ENCODE results near the gene BRD1. TPM values are rescaled to one million over a fixed set of nuclear protein-coding genes. Genes with fewer than 3 reads are reported as not detected.

BRD1 gene
- total RNA-seq, 1 experiment from 2014 or later, result 31.3 TPM

DNA sequence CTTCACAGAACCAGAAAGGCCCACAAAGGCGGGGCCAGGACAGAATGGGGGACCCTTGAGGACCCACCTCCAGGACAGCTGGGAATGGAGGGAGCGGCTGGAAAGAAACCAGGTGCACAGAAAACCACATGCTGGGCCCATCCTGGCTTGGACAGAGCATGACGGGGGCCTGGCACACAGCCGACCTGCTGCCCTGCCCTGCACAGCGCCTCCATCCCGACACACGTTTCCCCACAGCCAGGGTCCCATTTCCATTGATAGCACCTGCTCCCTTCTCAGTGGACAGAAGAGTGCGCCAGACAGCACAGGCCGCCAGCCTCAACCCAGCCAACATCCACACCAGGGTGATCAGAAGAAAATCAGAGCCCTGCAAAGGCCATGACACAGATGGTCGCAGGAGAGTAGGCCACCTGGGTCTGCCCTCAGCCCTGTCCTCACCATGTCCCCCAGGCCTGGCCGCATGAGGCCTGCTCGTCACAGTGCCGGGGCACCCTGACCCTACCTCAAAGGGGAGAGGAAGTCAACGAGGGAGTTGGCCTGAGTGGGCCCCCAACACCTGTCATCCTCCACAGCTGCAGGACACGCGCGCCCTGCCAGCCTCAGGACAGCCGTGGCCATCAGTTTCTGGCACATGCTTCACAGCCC, 28.1 kb downstream of the BRD1 start (continued):
- TF ChIP-seq, protein P1, sequence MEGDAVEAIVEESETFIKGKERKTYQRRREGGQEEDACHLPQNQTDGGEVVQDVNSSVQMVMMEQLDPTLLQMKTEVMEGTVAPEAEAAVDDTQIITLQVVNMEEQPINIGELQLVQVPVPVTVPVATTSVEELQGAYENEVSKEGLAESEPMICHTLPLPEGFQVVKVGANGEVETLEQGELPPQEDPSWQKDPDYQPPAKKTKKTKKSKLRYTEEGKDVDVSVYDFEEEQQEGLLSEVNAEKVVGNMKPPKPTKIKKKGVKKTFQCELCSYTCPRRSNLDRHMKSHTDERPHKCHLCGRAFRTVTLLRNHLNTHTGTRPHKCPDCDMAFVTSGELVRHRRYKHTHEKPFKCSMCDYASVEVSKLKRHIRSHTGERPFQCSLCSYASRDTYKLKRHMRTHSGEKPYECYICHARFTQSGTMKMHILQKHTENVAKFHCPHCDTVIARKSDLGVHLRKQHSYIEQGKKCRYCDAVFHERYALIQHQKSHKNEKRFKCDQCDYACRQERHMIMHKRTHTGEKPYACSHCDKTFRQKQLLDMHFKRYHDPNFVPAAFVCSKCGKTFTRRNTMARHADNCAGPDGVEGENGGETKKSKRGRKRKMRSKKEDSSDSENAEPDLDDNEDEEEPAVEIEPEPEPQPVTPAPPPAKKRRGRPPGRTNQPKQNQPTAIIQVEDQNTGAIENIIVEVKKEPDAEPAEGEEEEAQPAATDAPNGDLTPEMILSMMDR (IDR thresholded peaks at IDR 0.05 in 2 of 3, conservative IDR thresholded peaks at IDR 0.05 in 1 of 3; ENCODE audit: borderline replicate concordance in 1 of 3, insufficient read depth in 1 of 3, low read depth in 2 of 3, low read length in 2 of 3), result no peak
- TF ChIP-seq, protein P2, sequence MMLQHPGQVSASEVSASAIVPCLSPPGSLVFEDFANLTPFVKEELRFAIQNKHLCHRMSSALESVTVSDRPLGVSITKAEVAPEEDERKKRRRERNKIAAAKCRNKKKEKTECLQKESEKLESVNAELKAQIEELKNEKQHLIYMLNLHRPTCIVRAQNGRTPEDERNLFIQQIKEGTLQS (IDR thresholded peaks at IDR 0.05), result no peak
- TF ChIP-seq RAD21 (IDR thresholded peaks at IDR 0.05; ENCODE audit: low read depth) (no peak), EZH2 (IDR thresholded peaks at IDR 0.05) (no peak), SP1 (IDR thresholded peaks at IDR 0.05; ENCODE audit: low read depth) (no peak)
- TF ChIP-seq, protein P3, sequence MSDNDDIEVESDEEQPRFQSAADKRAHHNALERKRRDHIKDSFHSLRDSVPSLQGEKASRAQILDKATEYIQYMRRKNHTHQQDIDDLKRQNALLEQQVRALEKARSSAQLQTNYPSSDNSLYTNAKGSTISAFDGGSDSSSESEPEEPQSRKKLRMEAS (IDR thresholded peaks at IDR 0.05), result no peak

DNA sequence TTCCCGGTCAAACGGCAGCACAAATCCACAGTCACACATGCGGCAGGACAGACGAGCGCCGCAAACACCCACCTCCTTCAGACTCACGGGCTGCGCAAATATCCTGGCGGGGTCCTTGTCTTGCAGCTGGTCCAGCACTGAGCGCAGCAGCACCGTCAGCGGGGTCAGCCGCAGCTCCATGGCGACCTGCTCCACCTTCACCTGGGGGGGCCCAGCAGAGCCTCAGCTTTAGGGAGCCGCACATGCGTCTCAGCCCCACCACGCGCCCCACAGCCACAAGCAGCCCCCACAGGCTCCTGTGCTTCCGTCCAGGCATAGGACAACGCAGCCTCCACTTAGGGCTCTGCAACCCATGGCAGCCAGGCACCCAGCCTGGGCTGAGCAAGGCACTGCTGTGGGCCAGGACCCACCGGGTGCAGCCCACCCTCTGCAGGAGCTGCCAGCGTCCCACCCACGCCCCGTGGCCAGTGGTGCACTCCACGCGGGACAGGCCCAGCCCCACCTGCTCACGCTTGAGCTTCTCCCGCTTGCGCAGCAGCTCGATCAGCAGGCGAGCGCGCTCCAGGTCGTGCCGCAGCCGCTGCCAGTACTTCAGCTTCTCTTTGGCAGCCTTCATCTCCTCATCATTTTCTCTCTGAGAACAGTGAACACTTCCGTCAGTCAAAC, 29.1 kb downstream of the BRD1 start:
- Histone ChIP-seq H3K36me3 (ENCODE audit: control insufficient read depth in 1 of 2, insufficient read depth in 2 of 2, low read length in 2 of 2) (peaks cover 24 to 29% of the 10 kb centered on the region in 2 experiments), H4K20me1 (ENCODE audit: insufficient read depth) (no peaks in the 10 kb centered on the region), H3K4me1 (ENCODE audit: control insufficient read depth in 1 of 2, insufficient read depth in 2 of 2, low read length in 2 of 2) (no peaks in the 10 kb centered on the region), H3K4me3 (replicated peaks in 1 of 2; ENCODE audit: low read depth in 1 of 2, low read length in 2 of 2) (no peak overlapping the region), H3K27ac (ENCODE audit: low read depth, low read length) (no peak overlapping the region), H3K79me2 (ENCODE audit: insufficient read depth, low read length) (peaks cover 61% of the 10 kb centered on the region), H3K9ac (ENCODE audit: low read length) (no peak overlapping the region), H3K9me2 (ENCODE audit: insufficient read depth) (no peaks in the 10 kb centered on the region), H3K27me3 (ENCODE audit: insufficient read depth, low read length) (no peaks in the 10 kb centered on the region), H3K4me2 (ENCODE audit: low read length) (no peak overlapping the region), H3K9me3 (ENCODE audit: control insufficient read depth in 1 of 2, insufficient read depth in 1 of 2, low read depth in 1 of 2, low read length in 2 of 2) (no peaks in the 10 kb centered on the region), H2AFZ (ENCODE audit: low read depth, low read length, poor library complexity, severe bottlenecking) (no peak overlapping the region)
- RAD21 ChIA-PET (ENCODE audit: low non-redundant PET in 1 of 2, low total read pairs in 2 of 2, uncharacterized antibody in 2 of 2, unreplicated experiment in 2 of 2), result no interaction called here
- DNase-seq (ENCODE audit: low read depth, low spot score) (no peak), ATAC-seq (no peak)
- intact Hi-C loops (cut with micrococcal nuclease), result no loop called here
- TF ChIP-seq EZH2 (IDR thresholded peaks at IDR 0.05), result no peak
- TF ChIP-seq JUND (IDR thresholded peaks at IDR 0.05), result no peak
- TF ChIP-seq EZH2phosphoT487 (IDR thresholded peaks at IDR 0.05; ENCODE audit: borderline replicate concordance), result no peak
- TF ChIP-seq SIN3A (IDR thresholded peaks at IDR 0.05; ENCODE audit: low read depth), result no peak
- no peak for TF ChIP-seq EGR1 (IDR thresholded peaks at IDR 0.05; ENCODE audit: low read depth)
- no peak for TF ChIP-seq ELF1 (IDR thresholded peaks at IDR 0.05; ENCODE audit: borderline replicate concordance, low read depth)
- no peak for TF ChIP-seq CEBPB (IDR thresholded peaks at IDR 0.05; ENCODE audit: low read depth)
- CTCF ChIA-PET, result no interaction called here
- POLR2A ChIA-PET, result no interaction called here
- no TSS peak for BruUV-seq (replicated peaks)
